Retinal pigment epithelial cell (primary cell): Measurements from ENCODE around the gene PLA2G2D.

ENCODE experiments used
- DNase-seq: peaks from one replicate; pipeline ENCODE4 v3.0.0-alpha.2; 2010; ENCODE audit warnings: low read depth
- H3K4me3 ChIP-seq: 2 replicates; pipeline ENCODE4 v1.5.1; 2011; ENCODE audit warnings: mild to moderate bottlenecking, low read length, control low read depth, moderate library complexity
- TF ChIP-seq, protein P1 (sequence below): conservative IDR thresholded peaks from 2 replicates; pipeline ENCODE4 v1.5.1; 2011; ENCODE audit warnings: low read depth, low read length, control low read depth, inconsistent platforms

Gene PLA2G2D

DNA sequence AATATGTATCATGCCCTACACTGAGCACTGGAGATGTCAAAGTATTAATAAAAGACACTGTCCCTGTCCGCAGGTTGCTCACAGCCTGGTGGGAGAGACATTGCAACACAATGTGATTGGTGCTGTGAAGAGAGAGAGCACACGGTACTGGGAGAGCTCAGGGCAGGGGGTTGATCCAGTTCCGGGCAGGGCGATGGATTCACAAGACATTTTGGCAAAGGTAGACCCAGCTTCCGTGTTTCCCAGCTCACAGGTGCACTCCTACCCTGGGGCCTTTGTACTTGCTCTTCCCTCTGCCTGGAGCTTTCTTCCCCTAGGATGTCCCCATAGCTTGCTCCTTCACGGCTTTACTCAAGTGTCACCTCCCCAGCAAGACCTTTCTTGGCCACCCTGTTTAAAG is 47.9 kb downstream of the PLA2G2D start:
- no peak overlapping the region for H3K4me3 ChIP-seq
- no peak for DNase-seq
- TF ChIP-seq, protein P1, sequence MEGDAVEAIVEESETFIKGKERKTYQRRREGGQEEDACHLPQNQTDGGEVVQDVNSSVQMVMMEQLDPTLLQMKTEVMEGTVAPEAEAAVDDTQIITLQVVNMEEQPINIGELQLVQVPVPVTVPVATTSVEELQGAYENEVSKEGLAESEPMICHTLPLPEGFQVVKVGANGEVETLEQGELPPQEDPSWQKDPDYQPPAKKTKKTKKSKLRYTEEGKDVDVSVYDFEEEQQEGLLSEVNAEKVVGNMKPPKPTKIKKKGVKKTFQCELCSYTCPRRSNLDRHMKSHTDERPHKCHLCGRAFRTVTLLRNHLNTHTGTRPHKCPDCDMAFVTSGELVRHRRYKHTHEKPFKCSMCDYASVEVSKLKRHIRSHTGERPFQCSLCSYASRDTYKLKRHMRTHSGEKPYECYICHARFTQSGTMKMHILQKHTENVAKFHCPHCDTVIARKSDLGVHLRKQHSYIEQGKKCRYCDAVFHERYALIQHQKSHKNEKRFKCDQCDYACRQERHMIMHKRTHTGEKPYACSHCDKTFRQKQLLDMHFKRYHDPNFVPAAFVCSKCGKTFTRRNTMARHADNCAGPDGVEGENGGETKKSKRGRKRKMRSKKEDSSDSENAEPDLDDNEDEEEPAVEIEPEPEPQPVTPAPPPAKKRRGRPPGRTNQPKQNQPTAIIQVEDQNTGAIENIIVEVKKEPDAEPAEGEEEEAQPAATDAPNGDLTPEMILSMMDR = no peak

DNA sequence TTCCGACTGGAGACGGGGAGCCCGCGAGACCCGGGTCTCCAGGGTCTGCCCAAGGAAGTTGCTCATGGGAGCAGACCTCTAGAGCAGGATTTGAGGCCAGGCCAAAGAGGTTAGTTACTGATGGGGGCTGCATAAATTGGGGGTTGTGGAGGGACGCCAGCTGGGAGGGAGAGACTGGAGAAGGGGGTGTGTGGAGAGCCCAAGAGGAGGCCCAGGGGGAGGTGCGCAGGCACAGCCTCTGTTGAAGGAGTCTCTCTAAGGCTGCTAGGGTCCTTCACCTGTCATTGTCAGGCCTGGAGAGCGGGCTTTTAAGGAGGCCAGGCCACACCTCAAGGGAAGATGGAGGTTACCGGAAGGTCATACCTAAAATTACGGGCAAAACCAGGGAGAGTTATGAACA is 49.0 kb downstream of the PLA2G2D start:
- DNase-seq = no peak
- TF ChIP-seq, protein P1 = no peak
- peak overlapping the region; percentile 26 for H3K4me3 ChIP-seq

- H3K4me3 ChIP-seq = peak within 1 kb of the TSS; percentile 26
- TF ChIP-seq, protein P1 = no peak
- DNase-seq = peak; percentile 61
Measured at GRCh38 chr1:20069874-20070273, 49.5 kb downstream of the PLA2G2D start, which contains the start of gene PLA2G5. TSS of gene PLA2G5 (plus strand) at chr1:20070194. CDS start at chr1:20084831, 14,637 bp downstream.

DNA sequence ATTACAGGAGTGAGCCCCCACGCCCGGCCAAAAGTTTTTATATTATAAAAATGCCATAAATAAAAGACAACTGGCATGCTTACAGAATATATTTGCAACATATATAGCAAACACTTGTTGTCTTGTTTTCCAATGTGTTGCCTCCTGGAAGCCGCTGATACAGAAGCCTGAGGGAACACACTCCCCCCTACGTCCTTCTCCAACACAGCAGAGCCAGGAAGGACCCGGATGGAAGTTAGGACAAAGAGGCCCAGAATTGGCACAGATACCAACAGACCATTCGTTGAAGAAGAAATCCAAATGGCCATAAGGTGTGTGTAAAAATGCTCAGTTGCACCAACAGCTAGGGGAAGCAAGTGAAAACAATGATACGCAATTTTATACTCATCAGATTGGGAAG is 50.6 kb downstream of the PLA2G2D start:
- DNase-seq = no peak
- TF ChIP-seq, protein P1 = no peak
- H3K4me3 ChIP-seq = no peak overlapping the region

DNA sequence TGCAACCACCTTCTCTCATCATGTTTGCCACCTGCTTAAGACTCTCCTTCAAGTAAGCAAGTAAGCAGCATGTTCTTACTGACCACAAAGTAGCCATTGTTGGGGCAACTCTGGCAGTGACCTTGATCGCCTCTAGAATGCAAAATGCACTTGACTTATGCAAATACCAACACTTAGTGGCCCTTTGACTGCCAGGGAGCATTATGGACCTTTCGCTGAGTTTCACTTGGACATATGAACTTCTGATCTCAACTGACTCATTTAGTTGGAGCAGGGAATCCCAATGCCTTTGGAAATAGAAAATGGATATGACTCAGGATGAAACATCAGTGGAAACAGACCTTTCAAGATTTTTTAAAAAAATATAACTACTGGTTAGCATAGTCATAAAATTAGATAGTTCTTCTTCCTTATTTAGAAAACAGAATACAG is 55.5 kb downstream of the PLA2G2D start:
- TF ChIP-seq, protein P1 = no peak
- no peak for DNase-seq
- no peak overlapping the region for H3K4me3 ChIP-seq
